Keratinocyte (primary cell): ENCODE data around the gene RELA. TPM values are rescaled to one million over a fixed set of nuclear protein-coding genes. Genes with fewer than 3 reads are reported as not detected.

Experiments
- DNase-seq: peaks from one replicate; pipeline ENCODE4 v3.0.0-alpha.2; 2011; ENCODE audit warnings: low read depth, missing footprints, low spot score
- FAIRE-seq: peaks from 2 replicates; lab custom pipeline; 2011; peaks lifted over from hg19 to GRCh38; lab: Jason Lieb, UNC
- H2AFZ ChIP-seq: 2 replicates; pipeline ENCODE4 v1.6.0; 2012; ENCODE audit warnings: low read length, control low read depth, inconsistent platforms; ENCODE audit not compliant: control insufficient read depth
- H3K27ac ChIP-seq: 2 replicates; pipeline ENCODE4 v1.5.1; 2011; ENCODE audit warnings: low read length; ENCODE audit not compliant: control insufficient read depth, insufficient read depth
- H3K27me3 ChIP-seq: 3 replicates; pipeline ENCODE4 v1.6.0; 2011; ENCODE audit warnings: low read length; ENCODE audit not compliant: control insufficient read depth, insufficient read depth; ENCODE audit errors: extremely low read depth
- H3K36me3 ChIP-seq, 2 experiments: 2 replicates in 1 of 2; 3 replicates in 1 of 2; pipeline ENCODE4 v1.5.1; 2011; ENCODE audit warnings: low read length in 2 of 2, mild to moderate bottlenecking in 1 of 2; ENCODE audit not compliant: control insufficient read depth in 2 of 2, insufficient read depth in 2 of 2; ENCODE audit errors: extremely low read depth in 1 of 2
- H3K4me1 ChIP-seq: 3 replicates; pipeline ENCODE4 v1.5.1; 2011; ENCODE audit warnings: low read length; ENCODE audit not compliant: control insufficient read depth, insufficient read depth; ENCODE audit errors: extremely low read depth
- H3K4me2 ChIP-seq: 3 replicates; pipeline ENCODE4 v1.6.0; 2011; ENCODE audit warnings: low read depth, low read length; ENCODE audit not compliant: control insufficient read depth, insufficient read depth; ENCODE audit errors: extremely low read depth
- H3K4me3 ChIP-seq, 3 experiments: fragments of 200-600 bp in 1 of 3; sonication (generic) in 1 of 3; 2 replicates in 2 of 3; 3 replicates in 1 of 3; pipeline ENCODE4 v1.5.1; 2011 to 2016; ENCODE audit warnings: low read length in 3 of 3, mild to moderate bottlenecking in 3 of 3, control low read depth in 2 of 3, inconsistent platforms in 1 of 3, low read depth in 1 of 3, mixed read lengths in 1 of 3, mixed run types in 1 of 3, moderate library complexity in 1 of 3; ENCODE audit not compliant: control insufficient read depth in 2 of 3, insufficient read depth in 2 of 3; ENCODE audit errors: extremely low read depth in 1 of 3
- H3K79me2 ChIP-seq: 2 replicates; pipeline ENCODE4 v1.6.0; 2012; ENCODE audit warnings: low read length; ENCODE audit not compliant: control insufficient read depth, insufficient read depth
- H3K9ac ChIP-seq: 3 replicates; pipeline ENCODE4 v1.6.0; 2011; ENCODE audit warnings: low read length; ENCODE audit not compliant: control insufficient read depth, insufficient read depth; ENCODE audit errors: extremely low read depth
- H3K9me1 ChIP-seq: 3 replicates; pipeline ENCODE4 v1.6.0; 2011; ENCODE audit warnings: low read length; ENCODE audit not compliant: control insufficient read depth, insufficient read depth; ENCODE audit errors: extremely low read depth
- H3K9me3 ChIP-seq: 2 replicates; pipeline ENCODE4 v1.5.1; 2012; ENCODE audit warnings: low read depth, low read length; ENCODE audit not compliant: control insufficient read depth
- H4K20me1 ChIP-seq: 3 replicates; pipeline ENCODE4 v1.6.0; 2011; ENCODE audit warnings: low read length; ENCODE audit not compliant: control insufficient read depth, insufficient read depth; ENCODE audit errors: extremely low read depth
- CTCF ChIP-seq, 3 experiments: IDR thresholded peaks in 1 of 3; conservative IDR thresholded peaks in 1 of 3; optimal IDR thresholded peaks in 1 of 3; 2 replicates in 2 of 3; 3 replicates in 1 of 3; pipeline versions ENCODE3 to v1.5.1; 2011; ENCODE audit warnings: low read length in 3 of 3, mild to moderate bottlenecking in 3 of 3, moderate library complexity in 2 of 3, control low read depth in 1 of 3, inconsistent platforms in 1 of 3; ENCODE audit not compliant: insufficient read depth in 2 of 3; ENCODE audit errors: extremely low read depth in 1 of 3
- EZH2 ChIP-seq: IDR thresholded peaks from one replicate; pipeline ENCODE4 v1.6.1; 2012; ENCODE audit warnings: inconsistent platforms, mild to moderate bottlenecking, low read length, moderate library complexity
- dilution Hi-C: fragments of 300-500 bp; cut with MboI; formaldehyde crosslinking; loops from one replicate; pipeline ENCODE4 v1.7.0; 2020; ENCODE audit warnings: low sequenced_read_pairs; ENCODE audit not compliant: extremely low pct_ligation_motif_present
- polyA plus RNA-seq, 5 experiments: library from polyadenylated mRNA; depleted of rRNA in 3 of 5; stranded (reverse) in 3 of 5; stranded (forward) in 1 of 5; unstranded in 1 of 5; fragments of >200 nt; gene quantifications; 1 replicate in 1 of 5; 2 replicates in 3 of 5; 3 replicates in 1 of 5; pipeline versions ENCODE4 v1.2.1 to v1.2.3, GENCODE V29; 2011 to 2012; ENCODE audit warnings: missing spikeins in 2 of 5, low read depth in 1 of 5, low replicate concordance in 1 of 5

RELA gene
- polyA plus RNA-seq, 1 donor (not counting 4 experiments of a cell fraction or from before 2014, with no cell fraction given), result 20.4 TPM

- H3K27ac ChIP-seq, result no peak overlapping the region
- dilution Hi-C loops, result no loop called here
- no peaks in the 10 kb centered on the region for H3K27me3 ChIP-seq
- H2AFZ ChIP-seq, result no peak overlapping the region
- DNase-seq (no peak), FAIRE-seq (no peak)
- no peaks in the 10 kb centered on the region for H3K9me3 ChIP-seq
- no peaks in the 10 kb centered on the region for H4K20me1 ChIP-seq
- TF ChIP-seq CTCF (optimal IDR thresholded peaks at IDR 0.05 in 1 of 3, IDR thresholded peaks at IDR 0.05 in 1 of 3, conservative IDR thresholded peaks at IDR 0.05 in 1 of 3; ENCODE audit: extremely low read depth in 1 of 3, insufficient read depth in 2 of 3, low read length in 3 of 3), result no peak
- no peak for TF ChIP-seq EZH2
- H3K9me1 ChIP-seq, result no peaks in the 10 kb centered on the region
- peaks cover 8% of the 10 kb centered on the region for H3K4me1 ChIP-seq
- H3K4me3 ChIP-seq, result no peak overlapping the region
- H3K9ac ChIP-seq, result no peak overlapping the region
- H3K79me2 ChIP-seq, result peaks cover 53% of the 10 kb centered on the region
- no peak overlapping the region for H3K4me2 ChIP-seq
- H3K36me3 ChIP-seq, result peaks cover 41 to 44% of the 10 kb centered on the region in 2 experiments
Observed at GRCh38 chr11:65618763-65619162, 44.0 kb downstream of the RELA start.

GRCh38 chr11:65617990-65618751, 44.5 kb downstream of the RELA start:
- Histone ChIP-seq H3K9me1 (no peaks in the 10 kb centered on the region), H3K4me3 (no peak overlapping the region), H3K79me2 (peaks cover 59% of the 10 kb centered on the region), H3K9ac (no peak overlapping the region), H3K27ac (no peak overlapping the region), H3K36me3 (peaks cover 38% of the 10 kb centered on the region in 2 experiments), H4K20me1 (no peaks in the 10 kb centered on the region), H2AFZ (no peak overlapping the region), H3K27me3 (no peaks in the 10 kb centered on the region), H3K9me3 (no peaks in the 10 kb centered on the region), H3K4me1 (peaks cover 10% of the 10 kb centered on the region), H3K4me2 (no peak overlapping the region)
- DNase-seq (no peak), FAIRE-seq (no peak)
- dilution Hi-C loops, result no loop called here
- no peak for TF ChIP-seq CTCF (optimal IDR thresholded peaks at IDR 0.05 in 1 of 3, IDR thresholded peaks at IDR 0.05 in 1 of 3, conservative IDR thresholded peaks at IDR 0.05 in 1 of 3; ENCODE audit: extremely low read depth in 1 of 3, insufficient read depth in 2 of 3, low read length in 3 of 3)
- no peak for TF ChIP-seq EZH2
